HG03103 (cell line): Measurements from ENCODE around the gene FSD1L.
A peak's percentile ranks its signal among the peaks of the same experiment; 100 is the strongest.
"Not testable (repeated sequence)": the region's sequence is repeated elsewhere in the genome, so short reads cannot be mapped to it uniquely, and the experiment has no call there.

Source experiments
- ATAC-seq: cut with Tn5 transposase; IDR thresholded peaks from one replicate; pipeline ENCODE4 v1.9.1; 2021; ENCODE audit warnings: low read depth; ENCODE audit not compliant: unreplicated experiment

FSD1L gene

DNA sequence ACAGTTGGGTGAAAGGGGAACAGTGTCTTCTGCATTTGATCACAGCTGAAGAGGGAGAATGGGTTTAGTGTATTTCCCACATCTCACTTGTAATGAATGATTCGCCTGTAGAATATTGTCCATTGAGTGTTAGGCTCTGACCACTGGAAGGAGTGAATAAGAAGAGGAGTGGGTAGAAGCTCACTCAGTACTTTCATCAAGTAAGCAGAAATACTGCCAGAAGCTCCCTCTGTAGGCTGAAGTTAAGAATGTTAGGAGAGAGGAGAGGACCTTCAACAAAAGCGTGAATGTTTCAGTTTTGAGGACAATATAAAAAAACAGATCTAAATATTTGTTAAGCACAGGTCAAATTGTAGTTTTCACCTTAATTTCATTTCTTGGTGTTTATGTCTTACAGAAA lies 27.5 kb downstream of the FSD1L start:
- ATAC-seq, result no peak

DNA sequence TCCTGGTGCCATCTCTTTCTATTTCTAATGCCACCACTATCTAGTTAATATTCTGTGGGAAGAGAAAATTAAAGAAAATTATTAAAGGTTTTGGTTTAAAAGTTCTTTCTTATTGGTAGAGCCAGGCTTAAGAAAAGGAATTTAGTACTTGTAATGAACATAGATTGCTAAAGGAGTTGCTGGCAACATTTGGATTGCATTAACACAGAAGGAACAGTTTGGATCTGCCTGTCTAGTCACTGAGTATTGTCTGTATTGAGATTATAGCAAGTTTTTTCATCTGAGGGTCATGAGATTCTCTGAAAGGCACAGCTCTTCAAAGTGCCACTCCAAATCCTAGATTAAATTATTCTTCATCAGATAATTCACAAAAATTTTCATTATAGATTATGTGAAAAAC lies 32.0 kb downstream of the FSD1L start:
- ATAC-seq, result no peak

DNA sequence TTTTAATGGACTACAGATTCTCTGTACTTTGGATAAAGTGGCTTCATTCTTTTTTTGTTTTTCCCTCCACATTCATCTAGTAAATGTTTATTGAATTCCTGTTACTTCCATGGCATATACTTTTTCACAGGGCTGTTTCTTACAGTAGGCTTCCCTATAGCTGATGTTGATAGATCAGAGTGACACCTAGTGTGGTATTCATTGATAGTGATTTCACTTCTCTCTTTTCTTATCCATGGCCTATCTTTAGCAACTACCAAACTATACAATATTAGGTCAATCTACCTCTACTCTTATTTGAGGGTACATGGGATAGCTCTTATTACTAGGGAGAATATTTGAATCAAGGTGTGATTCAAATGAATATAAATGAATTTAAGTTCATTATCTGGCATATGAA lies 35.8 kb downstream of the FSD1L start:
- peak; percentile 80 for ATAC-seq

DNA sequence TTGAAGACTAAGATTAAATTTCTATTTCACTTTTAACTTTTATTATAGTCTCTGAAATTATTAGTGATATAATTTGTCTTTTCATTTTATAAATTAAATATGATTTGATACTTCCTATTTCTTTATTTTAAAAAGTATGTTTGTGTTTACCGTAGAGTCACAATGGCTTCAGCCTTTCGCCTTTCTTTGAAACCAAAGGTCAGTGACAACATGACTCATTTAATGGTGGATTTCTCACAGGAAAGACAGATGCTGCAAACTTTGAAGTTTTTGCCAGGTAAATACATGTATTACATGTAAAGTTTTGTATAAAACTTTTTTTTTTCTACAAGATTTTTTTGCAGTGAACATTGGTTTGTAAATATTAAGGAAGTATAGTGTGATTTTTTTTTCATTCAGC lies 36.4 kb downstream of the FSD1L start:
- ATAC-seq, result no peak

DNA sequence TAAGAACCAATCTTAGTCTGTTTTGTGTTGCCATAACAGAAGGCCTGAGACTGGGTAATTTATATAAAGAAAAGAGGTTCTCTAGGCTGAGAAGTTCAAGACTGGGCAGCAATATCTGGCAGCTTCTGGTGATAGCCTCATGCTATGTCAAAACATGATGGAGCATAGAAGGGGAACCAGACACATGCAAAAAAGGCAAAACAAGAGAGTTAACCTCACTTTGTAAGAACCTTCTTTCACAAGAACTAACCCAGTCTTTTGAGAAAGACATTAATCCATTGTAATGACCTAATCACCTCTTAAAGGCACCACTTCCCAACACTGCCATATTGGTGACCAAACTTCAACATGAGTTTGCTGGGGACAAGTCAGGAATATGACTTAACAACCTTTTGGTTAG lies 37.3 kb downstream of the FSD1L start:
- ATAC-seq, result no peak

DNA sequence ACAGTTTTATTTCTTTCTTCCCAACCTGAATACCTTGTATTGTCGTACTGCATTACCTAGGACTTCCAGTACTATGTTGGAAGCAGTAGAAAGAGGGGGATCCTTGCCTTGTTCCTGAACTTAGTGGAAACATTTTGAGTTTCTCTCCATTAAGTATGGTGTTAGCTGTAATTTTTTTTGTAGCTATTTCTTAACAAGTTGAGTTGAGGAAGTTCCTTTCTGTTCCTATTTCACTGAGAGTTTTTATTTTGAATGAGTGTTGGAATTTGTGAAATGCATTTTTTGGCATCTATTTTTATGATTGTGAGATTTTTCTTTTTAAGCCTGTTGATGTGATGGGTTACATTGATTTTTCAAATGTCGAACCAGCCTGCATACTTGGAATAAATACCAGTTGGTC lies 49.0 kb downstream of the FSD1L start:
- no peak for ATAC-seq

DNA sequence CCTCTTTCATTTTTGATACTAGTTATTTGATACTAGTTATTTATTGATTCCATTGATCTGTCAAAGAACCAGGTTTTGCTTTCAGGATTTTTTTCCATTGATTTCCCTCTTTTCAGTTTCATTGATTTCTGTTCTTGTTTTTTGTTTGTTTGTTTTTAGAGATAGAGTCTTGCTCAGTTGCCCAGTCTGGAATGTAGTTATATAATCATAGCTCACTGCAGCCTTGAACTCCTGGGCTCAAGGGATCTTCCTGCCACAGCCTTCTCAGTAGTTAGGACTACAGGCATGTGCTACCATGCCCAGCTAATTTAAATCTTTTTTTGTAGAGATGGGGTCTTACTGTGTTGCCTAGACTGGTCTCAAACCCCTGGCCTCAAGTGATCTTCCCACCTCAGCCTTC lies 49.9 kb downstream of the FSD1L start:
- no peak for ATAC-seq

DNA sequence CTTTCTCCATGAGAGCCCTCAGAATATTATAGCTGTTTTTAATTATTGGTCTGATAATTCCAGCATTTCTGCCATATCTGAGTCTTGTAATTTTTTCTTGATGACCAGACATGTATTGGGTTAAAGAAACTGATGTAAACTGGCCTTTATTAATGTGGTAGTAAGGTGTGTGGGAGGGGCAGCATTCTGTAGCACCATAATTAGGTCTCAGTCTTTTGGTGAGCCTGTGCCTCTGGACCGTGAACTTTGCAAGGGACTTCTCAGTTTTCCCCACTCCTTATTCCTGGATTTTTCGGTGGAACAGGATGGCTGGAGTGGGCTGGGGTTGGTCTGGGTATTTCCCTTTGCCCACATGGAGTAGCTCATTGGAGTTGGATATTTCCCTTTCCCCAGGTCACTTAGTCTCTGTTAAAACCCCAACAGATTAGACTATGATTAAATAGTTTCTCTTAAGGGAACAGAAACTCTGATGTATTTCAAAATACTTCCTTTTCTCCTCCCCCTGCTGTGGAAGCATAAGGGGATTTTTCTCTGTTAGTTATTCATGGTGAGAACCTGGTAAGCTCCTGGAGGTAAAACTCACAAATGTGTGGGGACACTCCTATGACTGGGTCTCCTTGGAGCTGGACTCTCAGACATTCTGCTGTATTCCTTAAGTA lies 52.4 kb downstream of the FSD1L start:
- peak; percentile 91 for ATAC-seq

DNA sequence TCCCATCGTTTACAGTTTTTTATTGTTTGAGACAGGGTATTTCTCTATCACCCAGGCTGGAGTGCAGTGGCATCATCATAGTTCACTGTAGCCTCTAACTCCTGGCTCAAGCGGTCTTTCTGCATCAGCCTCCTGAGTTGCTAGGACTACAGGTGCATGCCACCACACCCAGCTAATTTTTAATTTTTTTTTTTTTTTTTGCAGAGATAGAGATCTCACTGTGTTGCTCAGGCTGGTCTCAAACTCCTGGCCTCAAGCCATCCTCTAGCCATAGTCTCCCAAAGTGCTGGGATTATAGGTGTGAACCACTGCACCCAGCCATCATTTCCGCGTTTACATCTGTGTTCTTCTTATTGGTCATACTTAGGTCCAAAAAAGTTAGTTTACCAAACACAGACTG lies 53.6 kb downstream of the FSD1L start:
- no peak for ATAC-seq

DNA sequence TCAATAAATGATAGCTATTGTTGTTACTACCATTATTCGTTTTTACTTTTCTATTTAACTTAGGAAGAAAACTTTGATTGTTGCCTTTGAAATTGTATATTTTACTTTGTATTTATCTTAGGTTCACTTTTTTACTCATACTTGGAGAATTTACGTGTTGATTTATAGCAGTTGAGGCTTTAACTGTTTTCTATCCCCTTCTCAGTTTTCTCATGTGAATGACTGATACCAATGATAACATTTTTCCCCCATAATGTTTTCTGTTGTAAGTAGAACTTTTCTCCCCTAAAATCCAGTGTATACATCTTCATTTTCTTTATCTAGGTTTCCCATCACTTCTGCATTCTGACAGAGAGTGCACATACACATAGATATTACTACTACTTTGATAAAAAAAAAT lies 54.4 kb downstream of the FSD1L start:
- no peak for ATAC-seq

DNA sequence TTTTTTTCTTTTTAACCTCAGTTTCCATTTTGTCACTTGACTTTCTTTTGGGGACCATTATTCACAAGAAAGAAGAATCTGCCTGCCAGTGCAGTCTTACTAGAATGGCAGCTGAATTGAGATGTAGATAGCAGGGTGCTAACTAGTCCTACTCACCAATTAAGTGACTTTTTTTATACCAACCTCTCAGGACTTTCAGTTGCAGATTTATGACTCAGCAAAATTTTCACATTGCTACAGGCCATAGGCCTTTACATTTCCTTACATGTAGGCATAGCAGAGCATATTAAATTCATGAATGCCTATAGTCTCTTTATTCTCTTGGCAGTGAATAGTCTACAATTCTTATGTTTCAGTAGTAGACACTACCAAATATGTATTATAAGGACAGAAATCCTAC lies 56.0 kb downstream of the FSD1L start:
- no peak for ATAC-seq

DNA sequence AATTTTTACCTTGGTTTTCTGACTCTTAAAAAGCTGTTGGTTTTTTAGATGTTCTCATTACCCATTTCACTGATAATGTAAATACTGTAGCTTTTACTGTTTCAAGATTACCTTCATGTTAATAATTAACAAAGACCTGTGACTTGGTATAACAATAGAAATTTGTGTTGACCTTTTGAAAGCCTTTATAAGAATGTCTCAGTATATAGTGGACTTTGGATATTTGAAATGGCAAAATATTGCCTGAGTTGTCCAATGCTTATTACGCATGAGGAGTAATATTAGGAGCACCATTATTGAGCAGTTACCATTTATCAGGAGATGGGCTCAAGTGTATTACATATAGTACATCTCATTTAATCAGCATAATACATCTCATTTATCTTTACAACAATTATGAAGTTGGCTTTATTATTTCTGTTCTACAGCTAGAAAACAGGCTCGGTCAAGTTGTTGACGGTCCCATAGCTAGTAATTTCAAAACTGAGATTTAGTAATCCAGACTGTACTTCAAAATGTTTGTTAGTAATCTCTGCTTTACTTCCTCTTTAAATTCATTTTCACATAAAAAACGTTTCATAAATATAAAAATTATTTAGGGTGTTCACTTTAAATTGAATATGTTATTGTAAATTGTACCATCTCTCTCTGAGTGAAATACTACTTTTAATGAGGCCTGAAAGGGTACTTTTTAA lies 59.4 kb downstream of the FSD1L start:
- no peak for ATAC-seq

DNA sequence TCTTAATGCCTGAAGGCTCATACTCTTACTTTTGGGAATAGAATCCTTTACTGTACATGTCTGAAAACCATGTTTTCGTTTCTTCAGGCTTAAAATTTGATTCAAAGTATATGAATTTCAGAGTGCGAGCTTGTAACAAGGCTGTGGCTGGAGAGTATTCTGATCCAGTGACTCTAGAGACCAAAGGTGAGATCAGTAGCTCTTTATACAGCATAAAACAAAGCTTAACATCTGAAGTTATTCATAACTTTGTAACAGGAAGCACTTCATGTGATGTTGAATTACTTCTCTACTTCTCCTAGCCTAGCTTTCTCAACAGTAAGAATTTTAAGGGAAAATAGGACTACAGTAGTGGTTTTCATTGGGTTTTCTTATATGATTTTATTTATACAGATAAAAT lies 60.7 kb downstream of the FSD1L start:
- ATAC-seq, result no peak

DNA sequence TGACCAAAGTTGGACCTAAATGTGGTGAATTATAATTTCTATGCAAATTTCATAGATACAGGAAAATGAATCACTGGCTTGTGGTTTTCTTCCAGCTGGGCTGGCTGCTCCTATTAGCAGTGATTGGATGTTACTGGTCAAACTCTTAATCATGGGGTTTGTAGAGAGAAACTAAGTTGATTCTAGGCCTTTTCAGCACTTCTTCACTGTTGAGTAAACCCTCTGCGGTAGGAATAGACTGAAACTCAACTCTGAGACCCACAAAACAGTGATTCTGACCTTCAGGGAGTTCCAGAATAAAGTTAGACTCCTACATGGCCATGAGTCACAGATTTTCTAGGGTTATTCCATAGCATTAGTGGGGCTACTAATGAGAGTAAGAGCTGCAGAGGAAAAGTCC lies 62.2 kb downstream of the FSD1L start:
- ATAC-seq, result no peak

DNA sequence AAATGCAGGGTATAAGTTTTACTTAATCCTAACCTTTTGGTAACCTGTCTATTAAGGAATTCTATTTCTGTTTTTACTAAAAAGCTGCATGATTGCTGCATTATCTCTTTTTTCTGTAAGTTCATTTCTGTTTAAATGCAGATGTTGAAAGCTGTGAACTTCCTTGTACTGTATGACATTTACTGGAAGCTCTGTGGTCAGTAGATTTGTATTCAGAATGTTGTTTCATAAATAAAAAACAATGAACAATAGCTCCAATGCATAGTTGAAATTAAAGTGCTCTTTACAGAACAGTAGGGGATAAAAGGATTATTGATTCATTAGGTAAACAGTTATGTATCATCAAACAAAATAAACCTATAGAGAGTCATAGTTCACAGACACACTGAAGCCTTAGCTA lies 63.6 kb downstream of the FSD1L start:
- ATAC-seq, result no peak

DNA sequence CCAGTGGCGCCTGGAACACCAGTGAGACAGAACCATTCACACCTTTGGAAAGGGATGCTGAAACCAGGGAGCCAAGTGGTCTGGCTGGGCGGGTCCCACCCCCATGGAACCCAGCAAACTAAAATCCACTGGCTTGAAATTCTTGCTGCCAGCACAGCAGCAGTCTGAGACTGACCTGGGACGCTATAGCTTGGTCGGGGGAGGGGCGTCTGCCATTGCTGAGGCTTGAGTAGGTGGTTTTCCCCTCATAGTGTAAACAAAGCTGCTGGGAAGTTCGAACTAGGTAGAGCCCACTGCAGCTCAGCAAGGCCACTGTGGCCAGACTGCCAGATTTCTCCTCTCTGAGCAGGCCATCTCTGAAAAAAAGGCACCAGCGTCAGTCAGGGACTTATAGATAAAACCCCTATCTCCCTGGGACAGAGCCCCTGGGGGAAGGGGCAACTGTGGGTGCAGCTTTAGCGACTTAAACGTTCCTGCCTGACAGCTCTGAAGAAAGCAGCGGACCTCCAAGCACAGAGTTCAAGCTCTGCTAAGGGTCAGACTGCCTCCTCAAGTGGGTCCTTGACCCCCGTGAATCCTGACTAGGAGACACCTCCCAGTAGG lies 68.1 kb downstream of the FSD1L start:
- ATAC-seq, result no peak

DNA sequence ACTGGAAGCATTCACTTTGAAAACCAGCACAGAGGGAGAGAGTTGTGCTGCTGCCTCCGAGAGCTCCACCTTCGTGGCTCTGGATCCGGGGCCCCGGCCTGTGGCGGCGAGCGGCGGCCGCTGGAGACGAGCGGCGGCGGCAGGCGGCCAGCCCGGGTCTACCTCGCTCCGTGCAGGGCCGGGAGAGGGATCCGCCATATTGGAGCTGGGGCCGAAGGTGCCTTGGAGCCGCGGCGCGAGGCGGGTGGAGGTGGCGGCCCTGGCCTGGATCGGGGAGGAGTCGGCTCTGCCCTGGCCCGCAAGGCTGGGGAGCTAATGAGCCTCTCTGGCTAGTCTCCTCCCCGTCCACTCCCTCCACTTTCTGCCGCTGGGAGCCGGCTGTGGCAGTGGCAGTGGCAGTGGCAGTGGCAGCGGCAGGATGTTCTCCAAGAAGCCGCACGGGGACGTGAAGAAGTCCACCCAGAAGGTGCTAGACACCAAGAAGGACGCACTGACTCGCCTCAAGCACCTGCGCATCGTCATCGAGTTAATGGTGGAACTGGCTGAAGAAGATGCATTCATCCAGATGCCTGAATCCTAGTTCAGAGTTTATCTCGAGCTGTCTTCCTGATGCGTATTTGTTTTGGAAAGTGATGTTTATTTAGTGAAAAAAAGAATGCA lies 72.0 kb downstream of the FSD1L start:
- not testable (repeated sequence) for ATAC-seq

DNA sequence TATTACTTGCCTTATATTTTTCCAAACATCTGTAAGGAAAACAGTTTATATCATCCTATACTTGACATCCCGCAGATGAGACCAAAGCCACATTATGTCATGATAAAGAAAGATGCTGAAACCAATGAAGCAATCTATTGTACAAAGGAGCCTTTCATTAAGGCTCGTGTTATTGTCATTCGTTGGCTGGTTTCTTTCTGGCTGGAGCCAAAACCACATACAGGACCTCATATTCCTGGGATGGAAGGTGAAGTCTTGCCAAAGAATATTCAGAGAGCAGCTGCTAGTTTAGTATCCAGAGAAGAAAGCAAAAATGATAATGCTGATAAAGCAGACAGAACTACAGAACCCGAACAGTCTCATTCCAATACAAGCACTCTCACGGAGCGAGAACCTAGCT lies 73.2 kb downstream of the FSD1L start:
- not testable (repeated sequence) for ATAC-seq

DNA sequence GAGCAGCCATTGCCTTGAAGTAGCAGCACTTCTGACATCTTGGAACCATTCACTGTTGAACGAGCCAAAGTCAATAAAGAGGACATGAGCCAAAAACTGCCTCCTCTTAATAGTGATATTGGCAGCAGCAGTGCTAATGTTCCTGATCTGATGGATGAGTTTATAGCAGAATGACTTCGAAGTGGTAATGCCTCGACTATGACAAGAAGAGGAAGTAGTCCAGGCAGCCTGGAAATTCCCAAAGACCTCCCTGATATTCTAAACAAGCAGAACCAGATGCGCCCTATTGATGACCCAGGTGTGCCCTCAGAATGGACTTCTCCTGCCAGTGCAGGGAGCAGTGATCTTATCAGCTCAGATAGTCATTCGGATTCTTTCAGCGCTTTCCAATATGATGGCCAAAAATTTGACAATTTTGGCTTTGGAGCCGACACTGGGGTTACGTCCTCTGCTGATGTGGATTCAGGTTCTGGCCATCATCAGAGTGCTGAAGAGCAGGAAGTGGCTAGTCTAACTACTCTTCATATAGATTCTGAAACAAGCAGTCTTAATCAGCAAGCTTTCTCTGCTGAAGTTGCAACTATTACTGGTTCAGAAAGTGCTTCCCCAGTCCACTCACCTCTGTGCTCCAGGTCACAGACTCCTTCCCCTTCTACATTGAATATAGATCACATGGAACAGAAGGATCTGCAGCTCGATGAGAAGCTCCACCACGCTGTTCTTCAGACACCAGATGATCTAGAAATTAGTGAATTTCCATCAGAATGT lies 75.0 kb downstream of the FSD1L start:
- ATAC-seq, result peak; percentile 90

DNA sequence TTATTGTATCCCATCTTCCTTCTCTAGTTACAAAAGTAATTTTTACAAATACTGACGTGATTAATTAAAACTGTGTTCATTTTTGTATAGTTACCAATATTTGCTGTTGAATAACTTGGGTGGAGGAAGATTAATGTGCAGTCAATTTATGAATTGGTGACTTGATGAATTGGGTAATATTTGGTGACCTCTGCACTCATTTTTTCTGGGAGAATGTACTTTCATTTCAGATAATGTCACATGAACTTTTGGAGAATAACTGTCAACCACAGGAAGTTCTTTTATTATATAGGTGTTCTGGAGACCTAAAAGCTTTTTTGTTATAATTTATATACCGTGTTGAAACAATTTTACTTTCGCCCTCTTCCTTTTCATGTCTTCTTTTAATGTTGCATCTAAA lies 83.7 kb downstream of the FSD1L start:
- ATAC-seq, result no peak
